Activated CD8-positive, alpha-beta T cell treated with anti-CD3 and anti-CD28 coated beads for 36 hours (primary cell): ENCODE data around the gene TRIM67. TPM values are rescaled to one million over a fixed set of nuclear protein-coding genes. Genes with fewer than 3 reads are reported as not detected.

Source experiments
- ATAC-seq: fragments of 200-7000 bp; cut with Tn5 transposase; one replicate; pipeline ENCODE4 v1.10.0; 2021; ENCODE audit warnings: mild to moderate bottlenecking, moderate library complexity
- CTCF ChIA-PET: fragments of 350-600 bp; sonication (Branson Sonifier 250); formaldehyde crosslinking; loops from one replicate; lab custom pipeline; 2021; ENCODE audit warnings: antibody characterized with exemption; lab: Charles Lee
- POLR2A ChIA-PET: fragments of 350-600 bp; sonication (Branson Sonifier 250); formaldehyde crosslinking; loops from one replicate; lab custom pipeline; 2021; ENCODE audit warnings: antibody characterized with exemption; lab: Charles Lee
- DNase-seq: peaks from one replicate; pipeline ENCODE4 v3.0.0-alpha.2; 2020
- H3K27ac Mint-ChIP-seq: one replicate; pipeline ENCODE4 v1.8.0; 2021; ENCODE audit warnings: mild to moderate bottlenecking, mixed read lengths
- H3K27me3 Mint-ChIP-seq: one replicate; pipeline ENCODE4 v1.8.0; 2021; ENCODE audit warnings: mixed read lengths
- H3K36me3 Mint-ChIP-seq: one replicate; pipeline ENCODE4 v1.8.0; 2021; ENCODE audit warnings: low read depth, mixed read lengths
- H3K4me1 Mint-ChIP-seq: one replicate; pipeline ENCODE4 v1.8.0; 2021; ENCODE audit warnings: low read depth, mixed read lengths
- H3K4me3 Mint-ChIP-seq: one replicate; pipeline ENCODE4 v1.8.0; 2021; ENCODE audit warnings: mild to moderate bottlenecking, moderate library complexity, mixed read lengths
- H3K9me3 Mint-ChIP-seq: one replicate; pipeline ENCODE4 v1.8.0; 2021; ENCODE audit warnings: mixed read lengths
- intact Hi-C: fragments of 100-400 bp; cut with micrococcal nuclease; formaldehyde crosslinking; loops from one replicate; pipeline ENCODE4 v1.10.0; 2022
- total RNA-seq, 2 experiments: library from RNA; stranded (reverse); gene quantifications; one replicate each; pipeline ENCODE4 v1.2.3, GENCODE V29; 2021
- TF ChIP-seq, protein P1 (sequence below): fragments of 200-600 bp; IDR thresholded peaks from one replicate; pipeline ENCODE4 v1.8.0; 2022; ENCODE audit warnings: antibody characterized with exemption, mild to moderate bottlenecking

TRIM67 gene
- total RNA-seq, 2 experiments from 2014 or later, result not detected

- Mint-ChIP-seq H3K4me1 (peaks cover 19% of the 10 kb centered on the region), H3K27me3 (no peaks in the 10 kb centered on the region), H3K4me3 (no peak overlapping the region), H3K36me3 (peaks cover 4% of the 10 kb centered on the region), H3K27ac (no peak overlapping the region), H3K9me3 (no peaks in the 10 kb centered on the region)
- DNase-seq (no peak), ATAC-seq (no peak)
- TF ChIP-seq, protein P1, sequence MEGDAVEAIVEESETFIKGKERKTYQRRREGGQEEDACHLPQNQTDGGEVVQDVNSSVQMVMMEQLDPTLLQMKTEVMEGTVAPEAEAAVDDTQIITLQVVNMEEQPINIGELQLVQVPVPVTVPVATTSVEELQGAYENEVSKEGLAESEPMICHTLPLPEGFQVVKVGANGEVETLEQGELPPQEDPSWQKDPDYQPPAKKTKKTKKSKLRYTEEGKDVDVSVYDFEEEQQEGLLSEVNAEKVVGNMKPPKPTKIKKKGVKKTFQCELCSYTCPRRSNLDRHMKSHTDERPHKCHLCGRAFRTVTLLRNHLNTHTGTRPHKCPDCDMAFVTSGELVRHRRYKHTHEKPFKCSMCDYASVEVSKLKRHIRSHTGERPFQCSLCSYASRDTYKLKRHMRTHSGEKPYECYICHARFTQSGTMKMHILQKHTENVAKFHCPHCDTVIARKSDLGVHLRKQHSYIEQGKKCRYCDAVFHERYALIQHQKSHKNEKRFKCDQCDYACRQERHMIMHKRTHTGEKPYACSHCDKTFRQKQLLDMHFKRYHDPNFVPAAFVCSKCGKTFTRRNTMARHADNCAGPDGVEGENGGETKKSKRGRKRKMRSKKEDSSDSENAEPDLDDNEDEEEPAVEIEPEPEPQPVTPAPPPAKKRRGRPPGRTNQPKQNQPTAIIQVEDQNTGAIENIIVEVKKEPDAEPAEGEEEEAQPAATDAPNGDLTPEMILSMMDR, result no peak
- ChIA-PET POLR2A (interaction anchor here (0.7 kb wide), 1 partner anchor 35 kb away, joined by 3 read pairs; no protein-coding TSS in a partner anchor), CTCF (interaction anchor here (0.5 kb wide), 1 partner anchor 253 kb away, joined by 3 read pairs; no protein-coding TSS in a partner anchor)
- intact Hi-C loops, result loop anchor here (10.0 kb wide), 1 partner anchor 183 kb away; no protein-coding TSS in a partner anchor
Measured at GRCh38 chr1:231218078-231218477, 56.2 kb downstream of the TRIM67 start.

DNA sequence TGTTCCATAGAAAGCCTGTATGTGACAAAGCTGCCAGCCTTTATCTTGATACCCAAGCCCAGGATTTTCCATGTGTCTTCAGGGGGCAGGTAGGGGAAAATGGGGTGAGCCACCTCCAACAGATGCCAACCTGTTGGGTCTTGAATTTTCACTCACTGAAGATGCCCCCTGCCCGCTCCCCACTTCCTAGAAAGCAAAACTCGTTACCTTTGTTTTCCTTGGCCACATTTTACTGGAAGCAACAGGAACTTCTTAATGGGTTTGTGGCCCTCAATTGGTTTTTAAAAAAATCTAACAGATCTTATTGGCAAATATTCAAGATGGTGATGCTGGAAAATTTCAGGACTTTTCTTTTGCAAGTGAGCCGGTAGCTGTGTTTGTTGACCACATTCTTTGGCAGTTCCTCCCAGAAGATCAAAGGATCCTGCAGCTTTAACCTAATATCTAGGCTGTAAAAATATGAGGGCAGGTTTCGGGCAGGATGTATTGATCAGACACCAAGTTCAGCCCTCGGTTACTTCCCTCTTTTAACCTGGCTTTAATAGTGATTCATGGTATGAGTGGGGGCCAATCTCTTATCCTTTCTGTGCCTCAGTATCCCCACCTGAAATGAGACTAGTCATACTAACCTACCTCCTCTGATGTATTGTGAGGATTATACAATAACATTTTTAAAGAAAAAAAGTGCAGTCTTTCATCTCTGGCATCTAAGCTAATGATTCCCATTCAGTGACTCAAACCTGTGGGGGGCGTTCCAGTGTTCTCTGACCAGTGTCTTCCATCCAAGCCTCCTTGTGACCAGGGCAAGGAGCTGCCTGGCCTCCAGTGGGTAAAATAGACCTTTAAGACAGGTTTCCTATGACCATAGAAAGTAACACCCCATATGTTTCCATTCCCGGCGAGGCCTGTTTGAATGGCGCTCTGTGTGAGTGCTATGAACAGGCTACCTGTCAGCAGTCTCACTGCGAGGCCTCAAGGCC lies 57.9 kb downstream of the TRIM67 start:
- Mint-ChIP-seq H3K36me3 (peaks cover 11% of the 10 kb centered on the region), H3K4me3 (no peak overlapping the region), H3K9me3 (no peaks in the 10 kb centered on the region), H3K4me1 (peaks cover 16% of the 10 kb centered on the region), H3K27ac (no peak overlapping the region), H3K27me3 (no peaks in the 10 kb centered on the region)
- ChIA-PET CTCF (no interaction called here), POLR2A (interaction anchor here (0.6 kb wide), 1 partner anchor 44 kb away, joined by 3 read pairs; no protein-coding TSS in a partner anchor)
- ATAC-seq (no peak), DNase-seq (no peak)
- intact Hi-C loops, result loop anchor here (10.0 kb wide), 2 partner anchors 65 to 185 kb away; no protein-coding TSS in a partner anchor
- TF ChIP-seq, protein P1, result no peak

DNA sequence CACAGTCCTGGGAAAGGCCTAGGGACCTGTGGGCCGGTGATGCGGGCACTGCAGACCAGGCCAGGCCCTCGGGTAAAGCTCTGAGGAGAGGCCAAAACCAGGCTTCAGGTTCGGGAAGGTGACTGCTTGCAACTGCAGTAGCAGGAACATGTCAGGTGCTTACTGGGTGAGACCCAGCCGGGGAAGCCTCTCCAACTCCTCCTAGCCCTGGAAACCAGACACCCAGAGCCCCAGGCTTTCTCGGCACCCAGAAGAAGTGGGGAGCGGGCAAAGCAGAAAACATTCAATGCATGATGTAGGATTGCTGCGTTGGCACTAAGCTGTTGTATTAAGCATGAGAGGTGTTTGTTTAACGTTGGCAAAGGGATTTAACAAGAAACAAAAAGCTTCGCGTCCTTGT lies 58.9 kb downstream of the TRIM67 start:
- DNase-seq (no peak), ATAC-seq (no peak)
- Mint-ChIP-seq H3K4me1 (peaks cover 5% of the 10 kb centered on the region), H3K4me3 (no peak overlapping the region), H3K36me3 (peaks cover 19% of the 10 kb centered on the region), H3K27me3 (no peaks in the 10 kb centered on the region), H3K27ac (no peak overlapping the region), H3K9me3 (no peaks in the 10 kb centered on the region)
- intact Hi-C loops, result loop anchor here (10.0 kb wide), 1 partner anchor 64 kb away; no protein-coding TSS in a partner anchor
- POLR2A ChIA-PET, result interaction anchor here (0.5 kb wide), 1 partner anchor 407 kb away, joined by 5 read pairs; no protein-coding TSS in a partner anchor
- CTCF ChIA-PET, result no interaction called here
- TF ChIP-seq, protein P1, result no peak

- ATAC-seq, result no peak
- H3K27me3 Mint-ChIP-seq, result no peaks in the 10 kb centered on the region
- ChIA-PET POLR2A (no interaction called here), CTCF (no interaction called here)
- intact Hi-C loops, result loop anchor here (10.0 kb wide), 1 partner anchor 59 kb away; no protein-coding TSS in a partner anchor
- H3K4me3 Mint-ChIP-seq, result no peak overlapping the region
- H3K4me1 Mint-ChIP-seq, result peaks cover 2% of the 10 kb centered on the region
- no peak overlapping the region for H3K27ac Mint-ChIP-seq
- TF ChIP-seq, protein P1, result no peak
- H3K36me3 Mint-ChIP-seq, result peaks cover 44% of the 10 kb centered on the region
- DNase-seq, result no peak
- H3K9me3 Mint-ChIP-seq, result no peaks in the 10 kb centered on the region
Measured at GRCh38 chr1:231226156-231226555, 64.3 kb downstream of the TRIM67 start.
